Renal cortex interstitium (tissue), 11 donors: ENCODE measurements around the gene TAGLN3. TPM values are rescaled to one million over a fixed set of nuclear protein-coding genes. Genes with fewer than 3 reads are reported as not detected.

Source experiments
- DNase-seq, 11 donors: peaks; one replicate each; pipeline ENCODE4 v3.0.0-alpha.2; 2013; ENCODE audit warnings: low read depth in 9 of 11, low spot score in 4 of 11; ENCODE audit errors: extremely low read depth in 1 of 11
- polyA plus RNA-seq, 3 donors: library from polyadenylated mRNA; unstranded; fragments of 120-200 nt; gene quantifications; one replicate each; pipeline ENCODE4 v1.2.1, GENCODE V29; 2013; ENCODE audit not compliant: insufficient read length in 3 of 3

Gene TAGLN3
- polyA plus RNA-seq, 3 donors: 1.5 to 3.0 (median 1.9) TPM

DNA sequence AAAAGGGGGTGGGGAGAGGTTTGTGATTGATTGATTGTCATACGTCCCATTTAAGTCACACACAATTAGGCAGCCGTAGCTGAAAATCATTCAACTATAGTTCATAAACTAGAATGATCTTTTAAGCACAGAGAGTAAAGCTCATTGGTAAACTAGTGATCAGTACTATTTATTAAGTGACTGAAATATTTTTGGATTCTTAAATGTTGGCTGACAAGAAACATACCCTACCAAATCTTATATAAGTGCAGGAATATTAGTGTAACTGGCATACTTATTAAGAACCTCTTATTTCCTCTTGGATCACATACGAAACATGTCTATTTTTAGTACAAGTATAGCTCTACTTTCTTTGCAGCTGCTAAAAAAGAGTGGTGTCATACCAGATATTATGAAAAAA, 28.3 kb upstream of the TAGLN3 start:
- DNase-seq: no peak

DNA sequence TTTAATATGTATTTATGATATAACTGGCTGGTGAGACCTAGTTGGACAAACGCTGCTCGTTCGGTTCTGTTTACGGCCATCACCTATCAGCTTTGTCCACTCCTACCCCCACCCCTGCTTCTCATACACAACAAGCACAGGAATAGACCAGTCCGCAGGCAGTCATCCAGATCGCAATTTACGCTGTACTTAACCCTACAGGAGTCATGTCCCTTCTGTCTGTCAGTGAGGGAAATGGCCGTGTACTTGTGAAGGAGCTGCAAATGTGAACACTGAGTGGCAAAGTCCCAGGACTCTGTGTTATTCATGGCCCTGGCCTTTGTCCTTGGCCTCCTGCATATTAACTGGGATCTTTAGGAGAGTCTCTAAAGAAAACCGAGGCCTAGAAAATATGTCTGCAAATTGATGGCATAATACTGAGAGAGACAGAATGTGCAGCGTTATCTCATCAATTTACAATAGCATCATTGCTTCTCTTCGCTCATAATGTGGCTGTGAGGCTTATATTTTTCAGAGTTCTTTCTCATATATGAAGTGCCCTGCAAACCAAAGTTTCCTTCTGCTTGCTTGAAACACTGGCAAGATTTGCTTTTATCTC, 27.1 kb upstream of the TAGLN3 start:
- DNase-seq: peak in 7 of 11 donors; percentile 42 to 82 (median 66)

DNA sequence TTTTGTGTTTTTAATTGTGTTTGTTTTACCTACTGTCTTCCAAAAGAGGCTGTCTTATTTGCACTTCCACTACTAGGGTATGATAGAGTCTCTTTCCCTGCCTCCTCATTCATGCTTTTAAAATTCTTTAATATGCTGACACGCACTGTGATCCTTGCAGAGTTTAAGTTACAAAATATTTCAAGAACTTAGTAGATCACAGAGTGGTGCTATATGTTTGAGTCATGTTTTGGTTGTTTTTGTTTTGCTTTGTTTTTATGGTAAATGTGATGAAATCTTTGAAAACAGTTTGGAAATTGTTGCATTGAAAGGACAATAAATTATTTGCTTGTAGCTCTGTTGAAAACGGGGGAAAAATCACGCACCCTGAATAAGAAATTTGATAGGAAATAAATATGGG, 25.8 kb upstream of the TAGLN3 start:
- no peak for DNase-seq

DNA sequence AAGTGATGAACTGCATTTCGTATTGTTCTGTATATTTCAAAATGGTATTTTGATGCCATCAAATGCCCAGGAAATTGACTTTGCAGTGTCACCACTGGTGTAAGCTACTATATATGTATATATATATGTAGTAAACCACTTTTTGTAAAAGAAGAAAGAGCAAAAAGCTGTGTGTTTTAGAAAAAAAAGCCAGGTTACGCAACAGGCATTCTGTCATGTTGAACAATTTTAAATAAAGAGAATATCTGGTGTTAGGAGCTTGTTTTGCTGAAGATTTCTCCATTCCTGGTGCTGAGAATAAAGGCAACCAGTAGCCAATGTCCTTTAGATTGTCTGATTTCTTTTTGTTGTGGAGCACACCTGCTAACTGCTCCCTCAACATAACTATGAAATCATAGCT, 23.6 kb upstream of the TAGLN3 start:
- no peak for DNase-seq

DNA sequence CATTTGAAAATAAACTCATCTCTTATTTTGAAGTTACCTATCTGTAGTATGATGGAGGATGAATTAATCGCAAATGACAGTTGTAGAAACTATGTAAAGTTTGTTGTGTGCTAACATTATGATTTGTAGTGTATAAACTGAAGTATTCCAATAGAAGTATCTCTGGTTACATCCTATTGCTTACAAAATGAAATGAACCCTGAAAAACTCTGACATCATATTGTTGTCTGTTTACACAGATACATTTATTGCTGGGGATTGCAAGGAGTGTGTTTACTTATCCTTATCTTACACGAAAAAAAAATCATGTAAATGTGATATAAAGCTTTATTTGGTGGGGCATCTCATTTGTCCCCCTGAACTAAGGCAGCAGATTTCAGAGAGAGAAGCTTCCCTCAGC, 22.5 kb upstream of the TAGLN3 start:
- DNase-seq: no peak

DNA sequence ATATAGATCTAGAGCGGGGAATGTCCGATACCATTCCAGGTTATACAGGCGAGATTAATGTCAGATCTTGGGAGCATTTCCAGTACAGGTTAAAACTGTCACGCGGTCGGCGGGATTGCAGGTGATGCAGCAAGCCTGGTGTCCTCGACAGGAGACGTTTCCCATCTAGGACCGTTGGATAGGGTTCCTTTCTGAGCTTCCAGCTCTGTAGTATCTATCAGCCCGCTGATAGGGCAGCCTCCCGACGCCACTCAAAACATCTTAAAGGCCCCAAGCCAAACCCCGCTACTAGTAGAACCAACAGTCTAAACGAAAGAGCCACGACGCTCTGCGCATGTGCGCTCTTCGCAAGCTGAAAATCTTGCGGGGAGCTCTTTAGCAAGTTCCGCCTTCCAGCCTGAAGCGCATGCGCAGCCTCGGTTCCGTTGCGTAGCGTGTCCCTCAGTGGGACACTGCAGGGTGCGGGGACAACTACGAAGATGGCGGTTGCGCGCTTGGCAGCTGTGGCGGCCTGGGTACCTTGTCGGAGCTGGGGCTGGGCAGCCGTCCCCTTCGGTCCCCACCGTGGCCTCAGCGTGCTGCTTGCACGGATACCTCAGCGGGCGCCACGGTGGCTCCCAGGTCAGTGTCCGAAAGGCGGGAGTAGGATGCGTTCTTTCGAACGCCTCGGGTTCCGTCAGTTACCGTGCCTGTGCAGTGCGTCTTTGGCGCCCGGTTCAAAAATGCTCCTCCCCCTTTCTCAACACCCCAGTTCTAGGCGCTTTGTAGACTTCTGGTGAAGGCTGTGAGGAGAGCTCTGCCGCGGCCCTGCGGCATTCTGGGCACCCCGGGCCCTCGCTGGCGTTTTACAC, 19.9 kb upstream of the TAGLN3 start, which contains the start of gene ABHD10:
Gene ABHD10 (plus strand): TSS at position 444 of the 851 bp plus-strand sequence. CDS start 36 bp downstream, at position 480.
- peak; percentile 96 to 100 (median 98) for DNase-seq

DNA sequence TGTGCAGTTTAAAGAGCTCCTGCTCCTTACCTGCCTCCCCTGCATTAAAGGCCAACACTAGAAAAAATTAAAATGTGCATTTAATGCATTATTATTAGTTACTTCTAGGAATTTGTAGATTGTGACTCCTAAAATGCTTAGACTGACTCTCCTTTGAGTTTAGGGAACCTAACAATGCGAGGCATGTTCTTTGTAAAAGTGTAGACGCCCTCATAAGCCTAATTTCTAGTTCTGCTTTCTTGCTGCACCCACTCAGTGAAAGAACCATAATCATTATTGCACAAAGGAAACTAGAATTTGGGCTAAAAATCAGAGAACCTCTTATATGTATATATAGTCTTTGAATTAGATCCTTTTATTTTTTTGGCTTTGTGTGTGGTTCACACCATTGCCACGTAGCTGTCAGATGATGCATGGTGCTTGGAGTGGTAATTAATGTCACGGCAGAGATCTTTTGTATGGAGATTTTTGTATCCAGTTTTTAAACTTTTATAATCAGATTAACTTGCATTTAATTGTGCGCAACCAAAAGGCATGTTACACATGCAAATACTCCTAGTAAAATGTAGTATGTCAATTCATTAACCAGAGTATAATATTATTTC, 19.2 kb upstream of the TAGLN3 start:
- no peak for DNase-seq

DNA sequence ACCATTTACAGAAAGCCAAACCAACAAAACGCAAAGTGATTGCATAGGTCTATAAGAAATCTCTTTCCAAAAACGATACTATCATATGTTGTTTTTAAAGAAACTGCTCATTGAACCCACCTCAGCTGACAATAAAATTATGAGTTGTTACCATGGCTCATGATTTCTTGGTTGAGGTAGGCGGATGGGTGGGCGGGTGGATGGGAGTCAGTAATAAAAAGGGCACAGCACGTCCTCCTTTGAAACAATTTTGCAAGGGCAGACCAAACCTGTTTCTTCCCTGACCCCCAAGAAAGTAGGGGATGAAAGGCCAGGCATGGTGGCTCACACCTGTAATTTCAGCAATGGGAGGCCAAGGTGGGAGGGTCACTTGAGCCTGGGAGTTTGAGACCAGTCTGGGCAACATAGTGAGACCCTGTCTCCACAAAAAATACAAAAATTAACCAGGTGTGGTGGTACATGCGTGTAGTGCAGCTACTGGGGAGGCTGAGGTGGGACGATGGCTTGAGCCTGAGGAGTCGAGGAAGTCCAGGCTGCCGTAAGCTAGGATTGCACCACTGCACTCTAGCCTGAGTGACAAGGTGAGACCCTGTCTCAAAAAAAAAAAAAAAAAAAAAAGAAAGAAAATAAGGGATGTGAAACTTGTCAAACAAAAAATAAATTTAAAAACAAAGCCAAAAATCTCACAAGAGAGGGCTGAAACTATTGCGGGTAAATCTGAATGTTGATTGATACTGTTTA, 17.8 kb upstream of the TAGLN3 start:
- DNase-seq: no peak

DNA sequence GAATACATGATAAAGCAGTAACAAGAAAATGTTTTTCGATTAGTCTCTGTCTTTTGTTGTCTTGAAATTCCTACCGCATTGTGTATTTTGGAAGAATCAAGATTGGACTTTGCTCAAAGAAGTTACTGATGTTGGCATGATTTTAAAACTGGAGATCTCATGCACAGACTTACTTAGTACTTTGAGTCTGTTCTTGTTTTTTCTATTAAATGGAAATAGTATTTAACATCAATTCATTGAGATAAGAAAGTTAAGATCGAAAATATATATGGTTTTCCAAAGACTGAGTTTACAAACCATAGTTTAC, 17.3 kb upstream of the TAGLN3 start:
- DNase-seq: no peak

DNA sequence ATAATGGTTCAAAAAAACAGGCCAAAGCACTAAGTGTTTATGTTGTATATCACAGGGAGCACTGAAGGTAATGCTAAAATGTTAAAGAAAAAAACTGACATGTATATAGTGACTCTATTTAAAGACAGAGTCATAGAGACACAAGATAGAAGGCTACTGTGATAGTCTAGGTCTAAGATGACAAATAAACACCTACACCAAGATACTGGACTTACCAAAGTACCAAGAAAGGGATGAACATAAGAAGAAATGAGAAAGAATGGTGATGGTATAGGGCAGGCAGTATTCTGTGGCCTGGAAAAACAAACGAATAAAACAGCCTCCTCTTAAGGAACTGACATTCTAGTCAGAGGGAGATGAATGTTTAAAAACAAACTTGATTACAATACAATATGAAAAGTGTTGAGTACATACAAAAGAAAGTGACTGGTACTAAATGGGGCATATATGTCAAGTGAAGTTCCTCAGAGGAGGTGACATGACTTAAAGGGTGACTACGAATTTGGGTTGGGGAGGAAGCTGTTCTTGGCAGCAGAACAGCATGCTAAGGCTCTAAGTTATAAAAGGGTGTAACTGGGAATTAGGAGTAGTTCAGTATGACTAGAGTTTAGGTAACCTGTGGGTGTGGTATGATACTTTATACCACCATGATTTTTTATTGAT, 14.0 kb upstream of the TAGLN3 start:
- no peak for DNase-seq

DNA sequence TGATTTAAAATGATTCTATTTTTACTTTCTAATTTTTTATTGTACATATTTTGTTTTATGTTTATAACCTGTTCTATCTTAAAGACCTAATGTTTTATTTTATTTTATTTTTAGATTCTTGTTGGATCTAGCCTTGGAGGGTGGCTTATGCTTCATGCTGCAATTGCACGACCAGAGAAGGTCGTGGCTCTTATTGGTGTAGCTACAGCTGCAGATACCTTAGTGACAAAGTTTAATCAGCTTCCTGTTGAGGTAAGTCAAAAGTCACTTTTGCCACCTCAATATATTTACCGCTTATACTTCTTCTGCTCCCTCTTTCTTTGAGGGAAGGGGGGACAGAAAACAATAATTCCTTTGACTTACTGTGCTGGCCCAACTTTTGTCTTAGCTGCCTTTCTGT, 11.9 kb upstream of the TAGLN3 start:
- no peak for DNase-seq

DNA sequence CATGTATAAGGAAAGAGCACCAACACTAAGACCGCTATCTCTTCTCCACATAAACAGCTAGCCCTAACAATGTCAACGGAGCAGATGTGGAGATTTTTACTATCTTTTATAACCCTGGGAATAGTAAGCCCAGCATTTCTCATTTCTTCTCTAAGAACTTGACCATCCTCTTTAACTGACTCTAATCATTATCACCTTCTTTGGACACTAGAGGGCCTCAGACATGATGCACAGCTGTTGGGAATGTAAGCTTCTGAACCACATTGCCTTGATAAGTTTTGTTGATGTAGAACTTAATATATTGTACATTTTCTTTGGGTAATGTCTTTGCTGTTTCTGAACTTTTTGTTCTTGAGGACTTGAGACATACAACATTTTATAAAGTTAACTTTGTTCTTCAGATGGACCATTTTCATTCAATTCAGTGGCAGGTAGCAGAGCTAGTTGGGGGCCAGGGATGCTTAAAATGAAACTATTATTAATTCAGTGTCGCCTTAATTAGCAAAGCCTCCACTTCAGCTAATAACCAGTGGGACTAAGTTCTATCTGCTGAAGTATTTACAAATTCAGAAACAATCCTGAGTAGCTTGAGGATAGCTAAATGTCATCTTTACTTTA, 9.6 kb upstream of the TAGLN3 start:
- peak in 3 of 11 donors; percentile 31 to 51 (median 44) for DNase-seq

DNA sequence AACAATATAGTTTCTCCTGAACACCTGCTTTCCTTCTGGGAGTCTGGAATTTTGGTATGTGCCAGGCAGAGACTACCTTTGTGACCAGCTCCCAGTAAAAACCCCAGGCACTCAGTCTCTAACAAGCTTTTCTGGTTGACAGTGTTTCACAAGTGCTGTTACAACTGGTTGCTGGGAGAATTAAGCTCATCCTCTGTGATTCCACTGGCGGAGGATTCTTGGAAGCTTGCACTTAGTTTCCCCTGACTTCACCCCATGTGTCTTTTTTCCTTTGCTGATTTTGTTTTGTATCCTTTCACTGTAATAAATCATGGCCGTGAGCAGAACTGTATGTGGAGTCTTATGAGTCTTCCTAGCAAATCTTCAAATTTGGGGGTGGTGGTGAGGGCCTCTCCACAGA, 5.7 kb upstream of the TAGLN3 start:
- no peak for DNase-seq

DNA sequence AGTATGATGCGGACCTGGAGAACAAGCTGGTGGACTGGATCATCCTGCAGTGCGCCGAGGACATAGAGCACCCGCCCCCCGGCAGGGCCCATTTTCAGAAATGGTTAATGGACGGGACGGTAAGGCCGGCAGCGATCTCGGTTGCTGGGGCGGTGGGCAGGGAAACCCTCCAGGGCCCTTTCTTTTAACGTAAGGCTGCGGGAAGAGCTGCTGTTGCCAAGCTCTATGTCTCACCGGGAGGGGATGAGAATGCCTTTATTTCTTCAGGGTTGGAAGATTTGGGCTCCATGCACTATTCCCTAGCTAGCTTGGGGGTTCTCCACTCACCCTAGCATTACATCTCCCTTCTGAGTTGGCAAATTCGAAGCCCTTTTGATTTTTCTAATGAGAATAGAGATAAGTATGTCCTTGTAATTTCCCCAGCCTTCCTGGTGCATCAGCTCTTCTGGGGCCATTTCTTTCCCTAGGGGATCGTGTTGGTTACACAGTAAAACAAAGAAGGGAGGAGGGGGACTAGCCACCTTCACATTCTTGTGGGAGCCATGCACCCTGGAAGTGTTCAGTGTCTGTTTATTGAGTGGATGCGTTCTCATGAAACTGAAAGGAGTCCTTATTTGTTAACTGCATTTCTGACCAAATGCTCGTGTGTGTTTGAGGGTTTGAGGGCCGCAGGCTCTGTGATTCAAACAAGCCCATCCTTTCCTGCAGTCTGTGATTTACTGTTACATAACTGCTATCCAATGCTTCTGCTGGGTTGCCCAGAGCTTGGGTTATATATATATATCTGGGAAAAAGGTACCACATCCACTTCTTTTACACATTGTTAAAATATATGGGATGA, 982 bp downstream of the TAGLN3 start:
- no peak for DNase-seq

DNA sequence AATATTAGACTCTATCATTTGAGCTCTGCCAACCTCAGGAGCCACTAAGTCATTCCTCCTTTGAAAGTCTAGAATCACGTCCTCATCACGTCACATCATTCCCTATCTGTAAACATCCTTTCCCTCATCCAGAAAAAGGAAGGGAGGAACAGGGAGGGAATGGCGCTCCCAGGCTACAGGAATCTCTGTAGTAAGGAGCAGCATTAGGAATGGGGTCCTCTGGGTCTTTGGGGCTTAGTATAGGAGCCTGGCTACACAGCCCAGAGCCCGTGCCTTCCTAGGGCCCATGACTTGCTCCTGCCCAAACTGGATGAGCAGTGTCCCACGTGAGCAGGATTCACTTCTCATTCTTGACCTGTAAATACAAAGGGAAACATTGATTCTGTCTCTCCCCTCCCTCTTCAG, 1.6 kb downstream of the TAGLN3 start:
- DNase-seq: no peak

DNA sequence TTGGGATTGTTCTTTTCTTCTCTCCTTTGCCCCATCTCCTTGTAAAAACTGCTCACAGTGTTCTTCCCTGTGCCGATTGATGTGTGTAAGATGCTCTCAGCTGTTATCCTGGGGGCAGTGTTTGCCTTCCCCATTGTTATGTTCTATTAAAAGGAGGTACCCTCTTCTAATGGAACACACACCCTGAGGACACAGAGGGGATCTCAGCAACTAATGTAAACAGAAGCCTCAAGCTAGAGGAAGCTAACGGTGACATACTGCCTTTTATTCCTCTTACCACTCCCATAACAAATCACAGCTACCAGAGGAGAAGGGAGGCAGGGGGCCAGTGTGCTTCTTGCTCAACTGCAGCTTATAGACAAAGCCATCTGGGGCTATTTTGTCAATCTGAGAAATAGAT, 2.2 kb downstream of the TAGLN3 start:
- no peak for DNase-seq

DNA sequence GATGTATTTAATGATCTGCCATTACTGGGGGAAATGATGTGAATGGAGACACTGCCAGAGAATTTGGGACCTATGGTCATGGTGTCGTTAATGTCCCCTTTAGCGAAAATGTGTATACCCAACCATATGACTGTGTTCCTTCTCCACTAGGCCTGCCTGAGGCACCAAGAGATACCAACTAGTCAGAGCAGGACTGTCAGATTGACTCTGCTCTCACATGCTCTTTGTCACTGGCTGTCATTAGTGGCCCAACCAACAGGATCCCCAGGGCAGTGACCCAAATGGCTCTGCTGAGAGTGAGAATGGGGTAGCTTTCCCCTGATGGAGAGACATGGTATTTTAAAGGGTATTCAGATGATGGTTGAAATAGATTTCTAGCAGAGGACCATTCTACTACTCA, 2.8 kb downstream of the TAGLN3 start:
- DNase-seq: no peak
